ENCODE data around the gene TNFSF13.
"Not testable (repeated sequence)": the region's sequence is repeated elsewhere in the genome, so short reads cannot be mapped to it uniquely, and the experiment has no call there.

Gene TNFSF13

DNA sequence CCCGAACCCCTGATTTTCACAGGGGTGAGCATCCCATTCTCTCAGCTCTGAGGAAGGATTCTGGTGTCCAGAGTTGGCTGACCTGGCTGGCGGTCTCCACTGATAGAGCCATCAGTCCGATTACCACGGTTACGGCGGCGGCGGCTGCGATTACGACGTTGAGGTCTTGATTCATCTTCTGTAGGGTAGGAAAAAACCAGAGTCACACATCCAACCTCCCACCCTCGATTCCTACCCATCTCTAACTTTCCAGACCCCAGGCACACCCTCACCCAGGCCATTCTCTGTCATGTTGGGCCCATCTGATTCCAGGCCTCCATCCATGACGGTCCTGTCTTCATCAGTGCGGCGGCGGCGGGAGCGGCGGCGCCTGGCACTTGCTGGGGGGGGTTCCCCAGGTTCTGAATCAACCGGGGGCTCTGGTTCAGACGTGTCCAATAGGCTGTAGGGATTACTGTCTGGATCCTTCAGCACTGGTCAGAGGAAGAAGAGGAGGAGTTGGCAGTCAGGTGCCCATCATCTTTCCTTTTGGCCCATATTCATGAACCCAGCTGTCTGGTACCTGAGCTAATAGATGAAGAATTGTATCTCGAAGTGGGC is 34.0 kb downstream of the TNFSF13 start:
- no peak for DNase-seq

DNA sequence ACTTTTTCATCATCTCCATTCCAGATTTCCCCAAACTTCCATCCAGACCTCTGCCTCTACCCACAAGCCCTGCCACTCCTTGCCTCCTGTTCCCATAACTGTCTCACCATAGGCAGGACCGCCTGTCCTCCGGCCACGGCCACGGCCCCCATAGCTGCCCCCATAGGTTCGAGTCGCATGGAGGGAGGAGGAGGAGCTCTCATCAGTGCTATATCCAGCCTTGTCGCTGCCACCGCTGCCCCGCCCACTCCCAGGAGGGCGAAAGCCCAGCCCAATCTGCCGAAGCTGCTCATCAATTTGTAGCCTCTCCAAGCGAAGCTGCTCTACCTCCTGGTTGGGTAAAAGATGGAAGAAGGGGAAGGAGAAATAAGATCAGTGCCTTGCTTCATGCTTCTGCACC is 34.7 kb downstream of the TNFSF13 start:
- no peak for DNase-seq

DNA sequence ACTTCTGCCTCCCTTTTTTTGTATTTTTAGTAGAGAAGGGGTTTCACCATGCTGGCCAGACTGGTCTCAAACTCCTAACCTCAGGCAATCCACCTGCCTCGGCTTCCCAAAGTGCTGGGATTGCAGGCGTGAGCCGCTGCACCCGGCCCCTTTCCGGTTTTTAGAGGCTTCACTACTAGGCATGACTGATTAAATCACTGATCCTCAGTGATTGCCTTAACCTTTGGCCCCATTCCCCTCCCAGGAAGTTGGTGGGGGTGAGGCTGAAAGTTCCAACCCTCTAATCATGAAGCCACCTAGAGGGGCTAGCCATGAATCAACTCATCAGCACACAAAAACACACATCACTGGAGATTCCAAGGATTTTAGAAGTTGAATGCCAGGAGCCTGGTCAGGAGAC is 39.0 kb downstream of the TNFSF13 start:
- not testable (repeated sequence) for DNase-seq

DNA sequence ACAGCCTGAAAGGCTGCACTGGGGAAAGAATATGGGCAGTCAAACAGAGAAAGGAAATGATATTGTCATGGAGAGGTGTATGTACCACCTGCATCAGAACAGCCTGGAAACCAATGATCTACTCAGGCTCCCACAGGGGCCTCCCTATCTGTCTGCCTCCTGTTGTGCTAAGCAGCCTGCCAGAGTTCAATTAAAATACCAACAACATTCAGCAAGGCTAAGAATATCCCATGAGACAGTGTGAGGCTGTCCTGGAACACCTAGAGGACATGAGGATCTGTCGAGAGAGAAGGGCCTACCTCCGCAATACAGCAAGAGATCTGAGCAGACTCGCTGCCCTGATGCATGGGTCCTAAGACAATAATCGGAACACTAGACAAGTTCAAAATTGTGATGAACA is 47.7 kb downstream of the TNFSF13 start:
- DNase-seq = no peak

DNA sequence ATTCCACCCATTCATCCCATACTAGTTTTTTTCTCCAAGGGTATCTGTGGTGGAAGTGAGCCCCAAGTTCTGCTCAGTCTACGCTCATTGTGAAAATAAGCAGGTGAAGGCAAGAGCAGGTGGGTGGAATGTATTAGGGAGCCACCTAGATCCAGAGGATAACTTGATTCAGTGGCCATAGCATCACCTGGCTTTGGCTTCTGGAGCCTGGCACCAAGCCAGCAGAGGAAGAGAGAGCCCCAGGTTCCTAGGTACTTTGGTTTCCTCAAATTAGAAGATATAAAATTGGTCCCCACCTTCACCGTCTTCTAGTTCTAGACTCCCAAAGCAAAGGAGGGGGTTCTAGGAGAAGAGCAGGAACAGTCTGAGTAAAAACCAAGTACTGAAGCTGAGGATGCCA is 52.1 kb downstream of the TNFSF13 start:
- no peak for DNase-seq
